Type B pancreatic cell (in vitro differentiated cells): Measurements from ENCODE around the gene SIK3. TPM values are rescaled to one million over a fixed set of nuclear protein-coding genes. Genes with fewer than 3 reads are reported as not detected.

Source experiments
- DNase-seq: peaks from one replicate; pipeline ENCODE4 v3.0.0; 2021; ENCODE audit warnings: mixed read lengths; ENCODE audit not compliant: unreplicated experiment; ENCODE audit errors: extremely low spot score
- H3K27ac Mint-ChIP-seq: 2 replicates; pipeline ENCODE4 v1.8.0; 2021; ENCODE audit warnings: mild to moderate bottlenecking, mixed read lengths
- H3K27me3 Mint-ChIP-seq: 2 replicates; pipeline ENCODE4 v1.8.0; 2021; ENCODE audit warnings: mixed read lengths
- H3K36me3 Mint-ChIP-seq: 2 replicates; pipeline ENCODE4 v1.8.0; 2021; ENCODE audit warnings: mixed read lengths
- H3K4me1 Mint-ChIP-seq: one replicate; pipeline ENCODE4 v1.8.0; 2021; ENCODE audit warnings: mixed read lengths; ENCODE audit not compliant: unreplicated experiment
- H3K4me3 Mint-ChIP-seq: 2 replicates; pipeline ENCODE4 v1.8.0; 2021; ENCODE audit warnings: mild to moderate bottlenecking, mixed read lengths
- H3K9me3 Mint-ChIP-seq: 2 replicates; pipeline ENCODE4 v1.8.0; 2021; ENCODE audit warnings: mixed read lengths
- total RNA-seq: library from RNA; stranded (reverse); gene quantifications from 2 replicates; pipeline ENCODE4 v1.2.1, GENCODE V29; 2021; ENCODE audit warnings: low replicate concordance
- TF ChIP-seq, protein P1 (sequence below): fragments of 200-600 bp; sonication (generic); conservative IDR thresholded peaks from 2 replicates; pipeline ENCODE4 v1.5.0; 2021; ENCODE audit warnings: antibody characterized with exemption, mild to moderate bottlenecking

SIK3 gene
- total RNA-seq, 1 donor from 2014 or later: 39.9 TPM

- no peak overlapping the region for H3K4me3 Mint-ChIP-seq
- no peaks in the 10 kb centered on the region for H3K27me3 Mint-ChIP-seq
- no peak for DNase-seq
- peak overlapping the region; percentile 48 for H3K27ac Mint-ChIP-seq
- peaks cover 15% of the 10 kb centered on the region for H3K36me3 Mint-ChIP-seq
- H3K9me3 Mint-ChIP-seq: peaks cover under 1% of the 10 kb centered on the region
- TF ChIP-seq, protein P1, sequence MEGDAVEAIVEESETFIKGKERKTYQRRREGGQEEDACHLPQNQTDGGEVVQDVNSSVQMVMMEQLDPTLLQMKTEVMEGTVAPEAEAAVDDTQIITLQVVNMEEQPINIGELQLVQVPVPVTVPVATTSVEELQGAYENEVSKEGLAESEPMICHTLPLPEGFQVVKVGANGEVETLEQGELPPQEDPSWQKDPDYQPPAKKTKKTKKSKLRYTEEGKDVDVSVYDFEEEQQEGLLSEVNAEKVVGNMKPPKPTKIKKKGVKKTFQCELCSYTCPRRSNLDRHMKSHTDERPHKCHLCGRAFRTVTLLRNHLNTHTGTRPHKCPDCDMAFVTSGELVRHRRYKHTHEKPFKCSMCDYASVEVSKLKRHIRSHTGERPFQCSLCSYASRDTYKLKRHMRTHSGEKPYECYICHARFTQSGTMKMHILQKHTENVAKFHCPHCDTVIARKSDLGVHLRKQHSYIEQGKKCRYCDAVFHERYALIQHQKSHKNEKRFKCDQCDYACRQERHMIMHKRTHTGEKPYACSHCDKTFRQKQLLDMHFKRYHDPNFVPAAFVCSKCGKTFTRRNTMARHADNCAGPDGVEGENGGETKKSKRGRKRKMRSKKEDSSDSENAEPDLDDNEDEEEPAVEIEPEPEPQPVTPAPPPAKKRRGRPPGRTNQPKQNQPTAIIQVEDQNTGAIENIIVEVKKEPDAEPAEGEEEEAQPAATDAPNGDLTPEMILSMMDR: no peak
- peaks cover 44% of the 10 kb centered on the region for H3K4me1 Mint-ChIP-seq
Measured at GRCh38 chr11:116931206-116931953, 166.8 kb downstream of the SIK3 start.

DNA sequence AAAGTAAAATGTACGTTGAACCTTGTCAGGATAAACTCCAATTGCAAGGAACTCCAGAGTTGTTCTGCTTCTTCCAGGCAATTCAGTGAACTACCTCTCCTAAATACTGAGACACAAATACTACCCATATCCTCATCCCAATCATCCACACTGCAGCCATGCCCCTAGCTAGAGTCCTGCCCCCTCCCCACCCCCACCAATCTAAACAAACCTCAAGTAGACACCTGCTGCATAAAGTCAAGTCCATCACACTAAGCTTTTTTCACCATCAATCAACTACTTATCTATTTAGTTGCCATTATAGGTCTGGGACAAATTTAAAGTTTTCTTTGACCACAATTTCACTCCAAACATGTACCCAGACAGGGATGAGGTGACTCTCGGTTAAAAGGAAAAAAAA is 167.6 kb downstream of the SIK3 start:
- Mint-ChIP-seq H3K27ac (peak overlapping the region; percentile 56), H3K27me3 (no peaks in the 10 kb centered on the region), H3K36me3 (peaks cover 18% of the 10 kb centered on the region), H3K4me1 (peaks cover 44% of the 10 kb centered on the region), H3K9me3 (no peaks in the 10 kb centered on the region), H3K4me3 (peak overlapping the region; percentile 59)
- TF ChIP-seq, protein P1: no peak
- DNase-seq: no peak

- TF ChIP-seq, protein P1: no peak
- H3K4me1 Mint-ChIP-seq: peaks cover 44% of the 10 kb centered on the region
- peaks cover 19% of the 10 kb centered on the region for H3K36me3 Mint-ChIP-seq
- H3K27ac Mint-ChIP-seq: peak overlapping the region; percentile 56
- DNase-seq: no peak
- peak overlapping the region; percentile 59 for H3K4me3 Mint-ChIP-seq
- no peaks in the 10 kb centered on the region for H3K9me3 Mint-ChIP-seq
- H3K27me3 Mint-ChIP-seq: no peaks in the 10 kb centered on the region
Measured at GRCh38 chr11:116930177-116930576, 168.1 kb downstream of the SIK3 start.

- H3K27me3 Mint-ChIP-seq: no peaks in the 10 kb centered on the region
- DNase-seq: no peak
- H3K9me3 Mint-ChIP-seq: no peaks in the 10 kb centered on the region
- H3K4me3 Mint-ChIP-seq: no peak overlapping the region
- no peak overlapping the region for H3K27ac Mint-ChIP-seq
- TF ChIP-seq, protein P1: no peak
- peaks cover 44% of the 10 kb centered on the region for H3K4me1 Mint-ChIP-seq
- H3K36me3 Mint-ChIP-seq: peaks cover 25% of the 10 kb centered on the region
Measured at GRCh38 chr11:116929414-116930090, 168.7 kb downstream of the SIK3 start.

- Mint-ChIP-seq H3K36me3 (peaks cover 19% of the 10 kb centered on the region), H3K27me3 (no peaks in the 10 kb centered on the region), H3K27ac (no peak overlapping the region), H3K4me1 (peaks cover 44% of the 10 kb centered on the region), H3K4me3 (no peak overlapping the region), H3K9me3 (no peaks in the 10 kb centered on the region)
- TF ChIP-seq, protein P1: no peak
- DNase-seq: no peak
Measured at GRCh38 chr11:116928845-116929244, 169.4 kb downstream of the SIK3 start.
